ENCODE measurements around the gene ABCB8. TPM values are rescaled to one million over a fixed set of nuclear protein-coding genes. Genes with fewer than 3 reads are reported as not detected.
A peak's percentile ranks its signal among the peaks of the same experiment; 100 is the strongest.

The ABCB8 gene
- total and polyA plus RNA-seq, 9 of the 15 experiments (the other 6 are each of a cell fraction or from before 2014, with no cell fraction given), result 7.6 to 106 (median 36.3) TPM

DNA sequence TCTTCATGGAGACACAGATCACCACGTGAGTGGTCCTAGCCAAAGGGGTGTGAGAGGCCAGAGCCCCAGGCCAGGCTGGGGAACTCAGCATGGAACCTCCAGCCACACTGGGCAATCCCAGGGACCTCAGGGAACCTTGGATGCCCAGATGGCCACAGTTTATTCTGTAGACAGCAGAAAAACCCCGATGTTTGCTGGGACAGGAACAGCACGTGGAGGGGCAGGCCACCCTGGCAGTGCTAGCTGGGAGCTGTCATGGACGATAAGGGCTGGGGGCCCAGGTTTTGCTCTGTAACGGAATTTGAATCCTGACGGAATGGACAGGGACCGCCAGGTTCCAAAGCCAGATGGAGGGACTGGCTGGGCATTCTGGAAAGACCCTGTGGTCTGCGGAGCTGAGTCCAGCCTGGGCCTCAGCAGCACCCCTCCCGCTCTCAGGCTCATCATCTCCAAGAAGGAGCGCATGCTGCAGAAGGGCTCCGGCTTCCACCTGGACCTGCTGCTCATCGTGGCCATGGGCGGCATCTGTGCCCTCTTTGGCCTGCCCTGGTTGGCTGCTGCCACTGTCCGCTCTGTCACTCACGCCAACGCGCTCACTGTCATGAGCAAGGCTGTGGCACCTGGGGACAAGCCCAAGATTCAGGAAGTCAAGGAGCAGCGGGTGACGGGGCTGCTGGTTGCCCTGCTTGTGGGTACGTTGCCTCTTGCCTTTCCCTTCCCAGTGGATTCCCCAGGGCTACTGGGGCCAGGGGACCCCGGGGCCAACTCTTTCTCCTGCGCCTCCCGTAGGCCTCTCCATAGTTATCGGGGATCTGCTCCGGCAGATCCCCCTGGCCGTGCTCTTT is 46.8 kb downstream of the ABCB8 start (continued):
- no peak for TF ChIP-seq CHAMP1 (IDR thresholded peaks at IDR 0.05)
- TF ChIP-seq REST (IDR thresholded peaks at IDR 0.05; ENCODE audit: borderline replicate concordance), result no peak
- TF ChIP-seq REST (CRISPR knock-in tag; IDR thresholded peaks at IDR 0.05; ENCODE audit: low read depth), result no peak
- TF ChIP-seq, protein P1, sequence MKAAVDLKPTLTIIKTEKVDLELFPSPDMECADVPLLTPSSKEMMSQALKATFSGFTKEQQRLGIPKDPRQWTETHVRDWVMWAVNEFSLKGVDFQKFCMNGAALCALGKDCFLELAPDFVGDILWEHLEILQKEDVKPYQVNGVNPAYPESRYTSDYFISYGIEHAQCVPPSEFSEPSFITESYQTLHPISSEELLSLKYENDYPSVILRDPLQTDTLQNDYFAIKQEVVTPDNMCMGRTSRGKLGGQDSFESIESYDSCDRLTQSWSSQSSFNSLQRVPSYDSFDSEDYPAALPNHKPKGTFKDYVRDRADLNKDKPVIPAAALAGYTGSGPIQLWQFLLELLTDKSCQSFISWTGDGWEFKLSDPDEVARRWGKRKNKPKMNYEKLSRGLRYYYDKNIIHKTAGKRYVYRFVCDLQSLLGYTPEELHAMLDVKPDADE (conservative IDR thresholded peaks at IDR 0.05; ENCODE audit: control insufficient read depth, low read depth, low read length), result no peak
- no peak for TF ChIP-seq SMARCE1 (IDR thresholded peaks at IDR 0.05)
- no peak for TF ChIP-seq MYC (IDR thresholded peaks at IDR 0.05; ENCODE audit: low read depth, low read length)
- no peak for TF ChIP-seq MYC (CRISPR knock-in tag; IDR thresholded peaks at IDR 0.05; ENCODE audit: borderline replicate concordance, low read depth)
- TF ChIP-seq GATAD2A (IDR thresholded peaks at IDR 0.05), result no peak
- TF ChIP-seq DACH1 (IDR thresholded peaks at IDR 0.05; ENCODE audit: partially characterized antibody), result no peak
- no peak for TF ChIP-seq ATF6 (CRISPR knock-in tag; IDR thresholded peaks at IDR 0.05)
- TF ChIP-seq SNRNP70 (optimal IDR thresholded peaks at IDR 0.05; ENCODE audit: low read depth, low read length), result peak; percentile 51
- no peak for TF ChIP-seq PHF8 (IDR thresholded peaks at IDR 0.05; ENCODE audit: borderline replicate concordance, low read length)
- TF ChIP-seq ELF4 (CRISPR knock-in tag; IDR thresholded peaks at IDR 0.05), result no peak
- no peak for TF ChIP-seq ESRRA (IDR thresholded peaks at IDR 0.05; ENCODE audit: borderline replicate concordance, low read depth)

Measured in K562 (cell line).